HEK293T (cell line): ENCODE results near the gene AKR7A2.
"Not testable (repeated sequence)": the region's sequence is repeated elsewhere in the genome, so short reads cannot be mapped to it uniquely, and the experiment has no call there.

Experiments used
- CTCF ChIA-PET: fragments of 350-600 bp; formaldehyde crosslinking; extraction: SDS; loops from one replicate; lab custom pipeline; 2021; ENCODE audit warnings: antibody characterized with exemption, inconsistent platforms; lab: Yijun Ruan, JAX
- POLR2A ChIA-PET: fragments of 350-600 bp; formaldehyde crosslinking; extraction: SDS; loops from one replicate; lab custom pipeline; 2020; ENCODE audit warnings: antibody characterized with exemption, inconsistent platforms; lab: Yijun Ruan, JAX
- DNase-seq: peaks from one replicate; pipeline ENCODE4 v3.0.0; 2012; ENCODE audit warnings: mixed read lengths; ENCODE audit errors: extremely low spot score
- ARNT ChIP-seq: fragments of 450-650 bp; IDR thresholded peaks from 2 replicates; pipeline ENCODE4 v1.6.1; 2017; ENCODE audit warnings: mild to moderate bottlenecking
- BHLHE40 ChIP-seq: fragments of 450-650 bp; IDR thresholded peaks from 2 replicates; pipeline ENCODE4 v1.6.1; 2016; ENCODE audit warnings: mild to moderate bottlenecking, moderate library complexity, borderline replicate concordance
- CTBP1 ChIP-seq: fragments of 450-650 bp; IDR thresholded peaks from 2 replicates; pipeline ENCODE4 v1.6.1; 2016; ENCODE audit warnings: borderline replicate concordance
- ELF4 ChIP-seq: fragments of 450-650 bp; IDR thresholded peaks from 2 replicates; pipeline ENCODE4 v1.6.1; 2017; ENCODE audit warnings: antibody characterized with exemption
- FOXA1 ChIP-seq: fragments of 450-650 bp; IDR thresholded peaks from 2 replicates; pipeline ENCODE4 v1.6.1; 2016; ENCODE audit warnings: mild to moderate bottlenecking
- FOXK2 ChIP-seq: fragments of 450-650 bp; IDR thresholded peaks from 2 replicates; pipeline ENCODE4 v1.6.1; 2016; ENCODE audit warnings: mild to moderate bottlenecking
- FOXM1 ChIP-seq: fragments of 450-650 bp; IDR thresholded peaks from 2 replicates; pipeline ENCODE4 v1.6.1; 2017; ENCODE audit warnings: mild to moderate bottlenecking, borderline replicate concordance
- HDGF ChIP-seq: fragments of 450-650 bp; IDR thresholded peaks from 2 replicates; pipeline ENCODE4 v1.6.1; 2017; ENCODE audit warnings: antibody characterized with exemption, borderline replicate concordance
- L3MBTL2 ChIP-seq: fragments of 450-650 bp; conservative IDR thresholded peaks from 2 replicates; pipeline ENCODE4 v1.6.1; 2016; ENCODE audit warnings: mild to moderate bottlenecking
- LEF1 ChIP-seq: fragments of 450-650 bp; IDR thresholded peaks from 2 replicates; pipeline ENCODE4 v1.6.1; 2017; ENCODE audit warnings: mild to moderate bottlenecking, borderline replicate concordance
- NFRKB ChIP-seq: fragments of 450-650 bp; IDR thresholded peaks from 2 replicates; pipeline ENCODE4 v1.6.1; 2016; ENCODE audit warnings: mild to moderate bottlenecking, moderate library complexity
- SP1 ChIP-seq: fragments of 450-650 bp; IDR thresholded peaks from 2 replicates; pipeline ENCODE4 v1.6.1; 2017
- SUZ12 ChIP-seq: fragments of 450-650 bp; IDR thresholded peaks from 2 replicates; pipeline ENCODE4 v1.6.1; 2016; ENCODE audit warnings: mild to moderate bottlenecking
- TARDBP ChIP-seq: fragments of 450-650 bp; IDR thresholded peaks from 2 replicates; pipeline ENCODE4 v1.6.1; 2016
- ZNF384 ChIP-seq: fragments of 450-650 bp; IDR thresholded peaks from 2 replicates; pipeline ENCODE4 v1.6.1; 2016
- TF ChIP-seq, protein P1 (sequence below): fragments of 450-650 bp; IDR thresholded peaks from 2 replicates; pipeline ENCODE4 v1.6.1; 2016

The AKR7A2 gene

DNA sequence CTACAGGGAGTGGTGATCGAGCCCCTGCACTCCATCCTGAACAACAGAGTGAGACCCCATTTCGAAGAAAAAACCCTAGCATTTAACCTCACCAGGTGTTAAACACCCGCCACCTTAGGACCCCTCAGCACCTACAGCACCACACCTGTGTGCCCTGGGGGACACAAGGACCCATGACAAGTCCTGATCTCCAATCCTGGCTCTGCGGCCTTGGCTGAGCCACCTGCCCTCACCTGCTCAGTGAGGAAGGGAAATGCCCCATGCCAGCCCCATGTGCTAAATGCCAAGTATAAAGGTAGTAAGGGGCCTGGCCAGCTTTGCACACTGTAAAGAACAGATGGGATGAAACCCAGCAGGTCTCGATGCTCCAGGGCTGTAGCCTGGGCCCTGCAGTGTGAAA lies 49.2 kb downstream of the AKR7A2 start:
- no peak for DNase-seq
- TF ChIP-seq SUZ12 (no peak), BHLHE40 (no peak), ARNT (no peak), L3MBTL2 (no peak), HDGF (no peak), CTBP1 (no peak), TARDBP (no peak), FOXK2 (no peak)
- TF ChIP-seq, protein P1, sequence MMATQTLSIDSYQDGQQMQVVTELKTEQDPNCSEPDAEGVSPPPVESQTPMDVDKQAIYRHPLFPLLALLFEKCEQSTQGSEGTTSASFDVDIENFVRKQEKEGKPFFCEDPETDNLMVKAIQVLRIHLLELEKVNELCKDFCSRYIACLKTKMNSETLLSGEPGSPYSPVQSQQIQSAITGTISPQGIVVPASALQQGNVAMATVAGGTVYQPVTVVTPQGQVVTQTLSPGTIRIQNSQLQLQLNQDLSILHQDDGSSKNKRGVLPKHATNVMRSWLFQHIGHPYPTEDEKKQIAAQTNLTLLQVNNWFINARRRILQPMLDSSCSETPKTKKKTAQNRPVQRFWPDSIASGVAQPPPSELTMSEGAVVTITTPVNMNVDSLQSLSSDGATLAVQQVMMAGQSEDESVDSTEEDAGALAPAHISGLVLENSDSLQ = no peak
- ChIA-PET POLR2A (interaction anchor here (2.9 kb wide), 1 partner anchor 11 kb away, joined by 12 read pairs; the partner anchor contains the start of genes EMC1 and MRTO4), CTCF (no interaction called here)

DNA sequence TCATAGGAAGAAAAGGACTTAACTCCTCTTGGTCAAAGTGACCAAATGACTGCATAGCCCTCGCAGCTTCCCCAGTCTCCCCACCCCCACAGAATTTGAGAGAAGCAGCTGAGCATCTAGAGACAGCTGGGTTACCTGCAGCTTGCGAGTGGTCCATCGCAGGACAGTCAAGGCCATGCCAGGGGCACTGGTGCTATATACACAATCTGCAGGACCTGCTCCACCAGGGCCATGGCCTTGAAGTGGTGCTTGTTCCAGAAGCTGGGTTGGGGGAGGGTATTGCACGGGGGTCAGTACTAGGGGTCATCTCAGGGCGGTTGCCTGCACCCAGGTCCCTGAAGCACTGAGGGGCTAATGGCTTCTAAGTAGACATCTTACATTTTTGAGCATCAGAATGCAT lies 49.9 kb downstream of the AKR7A2 start:
- ChIA-PET CTCF (no interaction called here), POLR2A (interaction anchor here (2.9 kb wide), 1 partner anchor 10 kb away, joined by 12 read pairs; the partner anchor contains the start of genes EMC1 and MRTO4)
- no peak for TF ChIP-seq TARDBP
- no peak for TF ChIP-seq ELF4
- no peak for TF ChIP-seq FOXK2
- no peak for TF ChIP-seq BHLHE40
- TF ChIP-seq LEF1 = no peak
- no peak for TF ChIP-seq CTBP1
- DNase-seq = no peak

DNA sequence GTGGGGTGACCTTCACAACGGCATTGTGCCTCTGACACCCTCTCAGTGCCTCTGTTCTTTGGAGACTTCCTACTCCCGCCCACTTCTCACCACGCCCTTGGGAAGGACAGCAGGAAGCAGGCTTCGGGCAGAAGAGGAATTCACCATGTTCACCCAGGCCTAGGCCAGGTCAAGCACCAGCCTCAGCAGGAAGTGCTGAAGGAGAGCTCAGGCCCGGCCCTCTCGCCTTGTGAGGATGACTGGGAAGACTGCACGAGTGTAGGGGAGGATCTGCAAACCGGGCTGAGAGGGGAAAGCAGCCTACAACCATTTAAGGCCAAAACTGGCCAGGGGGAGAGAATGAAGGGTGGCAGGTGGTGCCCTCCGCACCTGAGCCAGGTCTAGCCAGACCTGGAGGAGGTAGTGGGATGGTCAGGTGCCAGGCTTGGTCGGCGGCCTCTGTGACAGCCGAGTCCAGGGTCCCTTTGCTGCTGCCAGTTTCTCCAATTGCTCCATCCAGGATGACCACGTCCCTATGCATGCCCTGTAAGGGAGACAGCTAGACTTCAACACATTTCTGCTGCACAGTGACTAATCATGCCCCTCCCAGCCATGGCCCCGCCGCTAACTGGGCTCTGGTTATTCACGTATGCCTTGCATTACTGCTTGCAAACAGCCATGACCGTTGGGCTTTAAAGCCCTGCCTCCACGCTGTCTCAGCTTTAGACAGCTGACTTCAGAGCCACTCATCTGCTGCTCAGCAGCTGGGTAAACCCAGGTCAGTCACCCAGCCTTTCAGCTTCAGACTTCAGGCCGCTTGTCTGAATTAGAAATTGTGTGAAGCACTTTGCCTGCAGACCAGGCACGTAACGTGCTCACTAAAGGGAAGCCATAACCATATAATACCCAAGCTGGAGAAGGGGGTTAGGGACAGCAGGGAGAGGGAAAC lies 51.5 kb downstream of the AKR7A2 start:
- CTCF ChIA-PET = no interaction called here
- TF ChIP-seq ARNT = no peak
- TF ChIP-seq HDGF = no peak
- TF ChIP-seq, protein P1 = no peak
- TF ChIP-seq CTBP1 = no peak
- no peak for TF ChIP-seq SP1
- POLR2A ChIA-PET = interaction anchor here (2.9 kb wide), 1 partner anchor 8 kb away, joined by 12 read pairs; the partner anchor contains the start of genes EMC1 and MRTO4
- no peak for DNase-seq

DNA sequence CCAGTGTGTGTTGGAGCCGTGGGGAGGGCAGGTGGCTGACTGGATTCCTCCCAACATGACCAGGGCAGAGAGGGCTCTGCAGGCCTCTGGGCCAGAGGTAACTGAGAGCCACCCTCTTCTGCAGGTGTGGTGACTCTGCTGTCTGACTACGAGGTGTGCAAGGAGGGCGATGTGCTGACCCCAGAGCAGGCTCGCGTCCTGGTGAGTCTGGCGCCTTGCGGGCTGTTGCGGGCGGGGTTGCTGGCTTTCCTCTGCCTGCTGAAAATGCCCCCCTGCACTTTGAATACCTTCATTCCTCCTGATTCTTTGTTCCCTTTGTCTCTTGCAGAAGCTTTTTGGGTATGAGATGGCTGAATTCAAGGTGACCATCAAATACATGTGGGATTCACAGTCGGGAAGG lies 53.6 kb downstream of the AKR7A2 start:
- CTCF ChIA-PET = no interaction called here
- POLR2A ChIA-PET = no interaction called here
- TF ChIP-seq, protein P1 = no peak
- no peak for TF ChIP-seq CTBP1
- TF ChIP-seq L3MBTL2 = no peak
- no peak for TF ChIP-seq ZNF384
- no peak for TF ChIP-seq FOXA1
- TF ChIP-seq HDGF = no peak
- TF ChIP-seq BHLHE40 = no peak
- no peak for TF ChIP-seq TARDBP
- TF ChIP-seq FOXM1 = no peak
- no peak for DNase-seq

DNA sequence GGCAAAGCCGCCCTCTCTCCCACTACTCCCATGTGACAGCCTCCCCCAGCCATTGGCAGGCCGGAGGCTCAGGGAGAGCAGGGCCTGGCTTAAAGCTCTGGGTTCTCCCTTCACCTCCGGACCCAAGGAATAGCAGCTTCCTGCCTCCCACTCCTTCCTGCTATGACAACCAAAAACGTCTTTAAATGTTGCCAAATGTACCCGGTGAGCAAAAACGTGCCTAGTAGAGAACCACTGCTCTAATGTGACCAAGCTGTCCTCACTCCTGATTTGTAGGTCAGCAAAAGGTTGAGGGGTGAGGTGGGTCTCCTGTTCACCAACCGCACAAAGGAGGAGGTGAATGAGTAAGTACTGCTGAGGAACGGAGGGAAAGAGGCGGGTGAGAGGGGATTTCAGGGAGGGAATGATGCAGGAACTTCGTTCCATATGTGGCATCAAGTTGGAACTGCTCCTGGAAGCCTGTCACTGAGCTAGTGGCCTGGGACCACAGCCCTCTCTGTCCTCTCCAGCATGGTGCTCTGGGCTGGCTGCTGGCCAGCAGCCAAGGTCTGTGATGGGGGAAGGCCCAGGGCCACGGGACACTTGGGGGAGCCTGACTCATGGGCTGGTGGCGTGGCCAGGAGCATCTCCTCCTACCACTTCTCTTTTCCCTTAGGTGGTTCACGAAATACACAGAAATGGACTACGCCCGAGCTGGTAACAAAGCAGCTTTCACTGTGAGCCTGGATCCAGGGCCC lies 54.6 kb downstream of the AKR7A2 start:
- ChIA-PET CTCF (interaction anchor here (0.7 kb wide), 1 partner anchor 136 kb away, joined by 3 read pairs; no protein-coding TSS in a partner anchor), POLR2A (no interaction called here)
- DNase-seq = no peak
- TF ChIP-seq HDGF (no peak), BHLHE40 (no peak), ZNF384 (no peak), SP1 (no peak), FOXA1 (no peak), FOXK2 (no peak), TARDBP (no peak), SUZ12 (no peak), NFRKB (no peak), LEF1 (no peak), CTBP1 (no peak), L3MBTL2 (no peak)
- TF ChIP-seq, protein P1 = no peak

DNA sequence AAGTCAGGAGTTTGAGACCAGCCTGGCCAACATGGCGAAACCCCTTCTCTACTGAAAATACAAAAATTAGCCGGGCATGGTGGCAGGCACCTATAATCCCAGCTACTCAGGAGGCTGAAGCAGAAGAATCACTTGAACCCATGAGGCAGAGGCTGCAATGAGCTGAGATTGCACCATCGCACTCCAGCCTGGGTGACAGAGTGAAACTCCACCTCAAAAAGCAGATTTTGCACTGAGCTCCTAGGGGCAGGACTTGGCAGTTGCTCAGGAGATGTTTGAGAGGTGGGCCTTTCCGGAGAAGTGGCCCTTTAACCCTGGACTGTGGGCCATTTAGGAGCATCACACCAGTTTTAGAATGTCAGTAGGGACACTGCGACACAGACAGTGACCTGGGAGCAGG lies 55.6 kb downstream of the AKR7A2 start:
- CTCF ChIA-PET, DNase-seq, POLR2A ChIA-PET: not testable (repeated sequence)
